Stimulated activated CD4-positive, alpha-beta T cell treated with anti-CD3 and anti-CD28 coated beads, Interleukin-2, amount 100 ng/mL, for 4 hours (primary cell): ENCODE data around the gene ATXN2L.
"Not testable (repeated sequence)": the region's sequence is repeated elsewhere in the genome, so short reads cannot be mapped to it uniquely, and the experiment has no call there.

Experiments
- DNase-seq: peaks from one replicate; pipeline ENCODE4 v3.0.0-alpha.2; 2020; ENCODE audit warnings: low read depth

The ATXN2L gene

GRCh38 chr16:28867241-28867640, 44.4 kb downstream of the ATXN2L start:
- no peak for DNase-seq

DNA sequence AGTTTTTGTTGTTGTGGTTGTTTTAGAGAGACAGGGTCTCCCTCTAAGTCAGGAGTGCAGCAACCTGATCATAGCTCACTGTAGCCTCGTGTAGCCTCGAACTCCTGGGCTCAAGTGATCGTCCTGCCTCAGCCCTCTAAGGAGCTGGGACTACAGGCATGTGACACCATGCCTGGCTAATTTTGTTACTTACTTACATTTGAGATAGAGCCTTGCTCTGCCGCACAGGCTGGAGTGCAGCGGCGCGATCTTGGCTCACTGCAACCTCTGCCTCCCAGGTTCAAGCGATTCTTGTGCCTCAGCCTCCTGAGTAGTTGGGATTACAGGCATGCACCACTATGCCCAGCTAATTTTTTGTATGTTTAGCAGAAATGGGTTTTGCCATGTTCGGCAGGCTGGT, 44.8 kb downstream of the ATXN2L start:
- not testable (repeated sequence) for DNase-seq

DNA sequence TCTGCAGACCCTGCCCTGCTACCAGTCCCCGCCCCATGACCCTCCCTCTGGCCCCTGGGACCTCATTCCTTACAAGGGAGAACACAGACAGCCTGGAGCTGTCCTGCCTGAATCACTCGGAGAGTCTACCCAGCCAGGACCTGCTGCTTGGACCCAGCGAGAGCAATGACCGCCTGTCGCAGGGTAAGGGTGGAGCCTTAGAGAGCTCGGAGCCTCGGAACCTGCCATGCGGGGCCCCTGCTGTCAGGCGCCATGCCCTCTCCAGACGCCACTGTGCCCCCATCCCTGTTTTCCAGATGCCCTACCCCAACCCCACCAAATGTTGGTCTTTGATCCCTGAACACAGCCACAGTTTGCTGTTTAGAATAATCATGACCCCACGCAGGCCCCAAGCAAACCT, 46.4 kb downstream of the ATXN2L start:
- no peak for DNase-seq

DNA sequence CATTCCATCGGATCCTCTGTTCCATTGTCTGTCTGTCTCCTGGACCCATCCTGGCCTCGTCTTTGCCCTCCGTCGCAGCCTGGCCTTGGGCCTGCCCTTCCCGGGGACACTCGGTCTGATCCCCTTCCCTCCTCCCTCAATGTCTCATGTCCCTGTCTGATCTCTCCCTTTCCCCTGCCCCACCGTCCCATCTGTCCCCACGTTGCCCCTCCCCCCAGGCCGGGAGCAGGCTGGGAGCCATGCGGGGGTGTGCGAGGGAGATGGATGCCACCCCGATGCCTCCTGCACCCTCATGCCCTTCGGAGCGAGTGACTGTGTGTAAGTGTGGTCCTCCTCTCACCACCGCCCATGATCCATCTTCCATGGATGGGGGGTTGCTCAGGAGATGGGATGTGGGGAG, 50.2 kb downstream of the ATXN2L start:
- no peak for DNase-seq

DNA sequence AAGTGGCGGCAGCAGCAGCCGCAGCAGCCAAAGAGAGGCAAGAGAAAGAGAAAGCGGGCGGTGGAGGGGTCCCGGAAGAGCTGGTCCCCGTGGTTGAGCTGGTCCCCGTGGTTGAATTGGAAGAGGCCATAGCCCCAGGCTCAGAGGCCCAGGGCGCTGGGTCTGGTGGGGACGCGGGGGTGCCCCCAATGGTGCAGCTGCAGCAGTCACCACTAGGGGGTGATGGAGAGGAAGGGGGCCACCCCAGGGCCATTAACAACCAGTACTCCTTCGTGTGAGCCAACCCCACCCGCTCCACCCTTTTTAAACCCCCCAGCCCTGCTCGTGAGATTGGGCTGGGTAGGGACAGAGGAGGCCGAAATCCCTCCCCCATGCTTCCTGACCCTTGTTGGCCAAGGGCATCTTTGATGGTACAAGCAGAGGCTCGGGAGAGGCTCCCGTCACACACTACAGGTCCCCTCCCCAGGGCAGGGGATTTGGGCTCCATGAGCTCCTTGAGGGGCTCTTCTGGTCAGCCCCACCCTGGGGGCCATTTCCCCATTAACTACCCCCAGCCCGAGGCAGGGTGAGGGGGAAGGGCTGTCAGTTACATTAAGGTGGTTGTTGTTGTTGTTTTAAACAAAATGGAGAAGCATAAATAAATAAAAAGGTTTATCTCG, 50.9 kb downstream of the ATXN2L start:
- DNase-seq = peak; percentile 24

DNA sequence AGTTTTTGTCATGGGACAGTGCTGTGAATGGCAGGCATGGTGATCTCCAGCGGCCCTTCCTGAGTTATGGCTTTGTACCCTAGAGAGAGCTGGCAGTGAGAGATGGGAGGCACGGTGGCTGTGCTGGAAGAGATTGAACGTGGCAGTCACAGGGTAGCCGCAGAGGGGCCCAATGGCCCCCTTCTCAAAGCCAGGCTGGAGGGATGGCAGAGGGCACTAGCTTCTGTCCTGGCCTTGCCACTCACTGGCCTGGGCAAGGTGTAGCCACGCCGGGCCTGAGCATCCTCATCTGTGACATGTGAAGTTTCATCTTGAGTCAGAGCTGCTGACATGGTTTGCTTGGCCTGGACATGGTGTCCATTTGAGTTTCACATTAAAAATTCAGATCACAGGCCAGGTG, 51.6 kb downstream of the ATXN2L start:
- no peak for DNase-seq

DNA sequence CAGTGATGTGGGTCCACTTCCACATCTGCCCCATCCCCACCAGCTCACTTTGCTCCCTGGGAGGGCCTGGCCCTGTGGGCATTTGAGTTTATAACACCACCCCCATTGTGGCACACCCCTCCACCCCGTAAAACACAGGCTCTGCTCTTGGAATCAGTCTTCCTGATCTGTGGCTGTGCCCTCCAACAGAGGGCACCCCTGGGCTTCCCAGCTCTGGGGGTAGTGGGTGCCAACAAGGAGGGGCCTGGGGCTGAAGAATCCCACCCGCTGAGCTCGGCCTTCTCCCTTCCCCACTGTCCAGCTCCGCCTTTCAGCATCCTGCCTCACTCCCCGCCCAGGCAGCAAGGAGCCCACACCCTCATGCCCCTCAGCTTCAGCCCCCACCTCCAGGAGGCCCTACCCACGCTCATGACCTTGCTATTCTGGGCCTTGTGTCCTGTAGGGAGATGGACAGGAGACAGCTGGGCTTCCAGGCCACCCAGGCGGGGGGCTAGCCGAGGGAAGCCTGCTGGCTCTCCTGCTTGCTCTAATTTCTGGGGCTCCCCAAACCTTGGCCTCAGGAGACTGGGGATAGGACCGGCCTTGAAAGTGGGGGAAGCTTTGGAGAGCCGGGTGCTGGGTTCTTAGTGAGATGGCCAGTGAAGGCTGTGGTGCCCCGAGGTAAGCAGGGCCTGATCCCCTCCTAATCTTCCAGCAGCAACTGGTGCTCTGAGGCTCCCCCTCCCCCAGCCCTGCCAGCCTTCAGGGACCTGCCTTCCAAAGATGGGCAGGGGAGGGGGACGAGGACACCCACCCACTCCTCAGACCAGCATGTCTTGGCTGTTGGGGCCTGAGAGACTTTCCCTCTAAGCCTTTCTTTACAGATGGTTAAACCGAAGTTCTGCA, 52.6 kb downstream of the ATXN2L start:
- no peak for DNase-seq

- DNase-seq = no peak
Observed at GRCh38 chr16:28876019-28876659, 53.3 kb downstream of the ATXN2L start.

DNA sequence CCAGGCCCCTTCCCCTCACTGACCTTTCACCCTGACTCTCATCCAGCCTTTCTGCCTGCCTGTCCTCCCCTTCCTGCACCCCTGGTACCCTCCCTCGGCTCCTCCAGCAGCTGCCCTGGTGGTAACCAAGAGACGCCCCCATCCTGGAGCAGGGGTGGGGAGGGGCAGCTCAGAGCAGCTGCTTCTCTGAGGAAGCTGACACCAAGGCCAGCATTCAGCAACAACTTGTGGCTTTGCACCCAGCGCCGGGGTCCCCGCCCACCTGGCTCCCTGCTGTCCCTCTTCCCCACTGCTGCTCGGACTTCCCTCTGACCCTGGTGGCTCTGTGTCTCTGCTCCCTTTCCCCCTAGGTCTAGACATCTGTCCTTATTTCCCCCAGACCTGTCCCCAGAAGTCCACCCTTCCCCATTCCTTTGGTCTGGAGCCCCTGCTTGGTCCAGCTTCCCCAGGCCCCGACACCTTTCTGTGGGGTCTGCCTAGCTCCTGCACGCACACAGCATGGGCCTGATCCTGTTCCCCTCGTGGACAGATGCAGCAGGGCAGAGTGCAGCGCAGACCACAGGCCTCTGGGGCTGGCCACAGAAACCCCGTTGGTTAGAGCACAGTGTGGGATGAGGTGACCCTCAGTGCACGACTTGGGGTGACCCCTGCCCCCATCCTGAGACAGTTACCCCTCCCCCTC, 54.3 kb downstream of the ATXN2L start:
- DNase-seq = no peak

- DNase-seq = no peak
Observed at GRCh38 chr16:28877655-28878000, 54.8 kb downstream of the ATXN2L start.

DNA sequence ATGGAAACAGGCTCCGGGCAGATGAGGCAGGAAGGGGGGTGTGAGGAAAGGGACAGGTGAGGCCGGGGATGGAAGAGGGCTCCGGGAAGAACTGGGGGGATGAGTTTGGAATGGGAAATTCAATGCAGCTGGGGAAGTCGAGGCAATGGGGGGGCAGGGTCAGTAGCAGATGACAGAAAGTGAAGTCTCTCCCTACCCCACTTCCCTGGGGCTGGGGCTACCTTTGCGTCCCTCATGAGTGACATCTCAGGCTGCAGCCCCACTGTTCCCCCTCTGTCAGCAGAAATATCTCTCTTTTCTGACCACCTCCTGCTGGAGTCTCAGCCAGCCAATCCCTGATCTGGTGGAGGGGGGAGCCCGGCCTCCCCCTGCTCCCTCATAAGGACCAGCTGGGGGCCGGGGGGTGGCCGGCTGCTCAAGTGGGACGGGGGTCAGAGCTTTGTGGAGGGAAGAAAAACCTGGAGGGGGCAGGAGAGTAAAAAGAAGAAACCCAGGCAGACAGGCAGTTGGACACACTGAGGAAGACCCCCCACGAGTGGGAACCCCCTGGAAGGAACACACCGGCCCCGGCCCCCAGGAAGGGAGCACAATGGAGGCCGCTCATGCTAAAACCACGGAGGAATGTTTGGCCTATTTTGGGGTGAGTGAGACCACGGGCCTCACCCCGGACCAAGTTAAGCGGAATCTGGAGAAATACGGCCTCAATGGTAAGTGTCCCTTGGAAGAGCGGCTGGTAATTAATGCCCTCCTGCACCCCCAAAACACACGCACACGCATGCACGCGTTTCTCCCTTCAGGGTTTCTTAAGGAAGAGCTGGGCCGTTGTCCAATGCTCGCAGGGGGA, 55.5 kb downstream of the ATXN2L start, which contains the start of gene ATP2A1:
ATP2A1 (plus strand) TSS at position 406 of the 844 bp plus-strand sequence; CDS start at position 590, 184 bp downstream.
- no peak for DNase-seq

DNA sequence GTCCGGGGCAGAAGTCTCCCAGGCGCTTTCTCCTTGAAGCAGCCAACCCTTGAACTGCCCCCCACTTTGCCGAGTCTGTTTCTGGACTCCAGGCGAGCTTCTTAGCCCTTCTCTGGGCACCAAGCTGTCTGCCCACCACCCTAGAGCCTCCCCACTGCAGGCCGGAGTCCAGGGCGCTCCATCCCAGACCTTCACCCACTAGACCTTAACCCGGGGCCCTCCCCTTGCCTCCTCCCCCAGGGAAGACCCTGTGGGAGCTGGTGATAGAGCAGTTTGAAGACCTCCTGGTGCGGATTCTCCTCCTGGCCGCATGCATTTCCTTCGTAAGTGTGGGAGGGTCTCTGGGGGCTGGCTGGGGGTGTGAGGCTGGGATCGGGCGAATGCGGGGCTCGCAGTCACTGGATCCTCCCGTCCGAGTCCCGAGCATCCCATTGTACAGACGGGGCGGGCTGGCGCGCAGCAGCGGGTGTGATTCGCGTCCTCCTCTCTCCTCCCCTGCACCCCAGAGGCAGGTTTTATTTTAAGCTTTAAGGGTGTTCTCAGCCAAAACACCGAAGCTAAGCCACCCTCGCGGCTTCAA, 56.6 kb downstream of the ATXN2L start:
- DNase-seq = no peak

DNA sequence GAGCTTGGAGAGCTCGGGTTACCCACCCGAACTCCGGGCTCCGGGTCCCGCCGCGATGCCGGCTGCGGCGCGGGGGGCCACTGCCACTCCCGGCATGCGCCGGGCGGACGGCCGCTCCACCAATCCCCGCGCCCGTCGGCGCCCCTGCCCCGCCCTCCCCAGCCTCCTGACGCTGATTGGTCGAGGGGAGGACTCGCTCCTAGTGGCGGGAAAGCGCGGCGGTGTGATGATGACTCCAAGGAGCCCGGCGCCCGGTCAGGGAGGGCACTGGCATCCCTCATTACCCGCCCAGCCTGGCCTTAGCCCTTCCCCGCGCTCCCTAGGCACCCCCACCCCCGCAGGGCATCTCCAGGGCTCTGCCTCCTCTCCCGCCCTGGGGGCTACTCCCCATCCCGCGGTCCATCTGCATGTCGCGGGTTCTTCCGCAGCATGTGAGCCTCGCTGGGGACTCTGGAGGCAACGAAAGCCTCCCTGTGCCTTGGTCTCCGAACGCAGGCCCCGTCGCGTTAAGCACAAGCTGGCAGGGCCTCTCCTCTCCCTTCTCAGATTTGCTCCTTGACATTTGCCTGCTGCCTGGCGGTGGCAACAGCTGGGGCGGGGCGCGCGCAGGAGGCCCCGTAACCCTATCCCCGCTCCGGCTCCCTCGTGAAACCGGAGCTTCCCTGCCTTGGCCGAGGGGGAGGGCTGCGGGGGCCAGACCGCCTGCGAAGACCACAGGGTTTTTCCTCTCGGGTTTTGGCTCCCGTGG, 57.2 kb downstream of the ATXN2L start:
- DNase-seq = peak; percentile 85

DNA sequence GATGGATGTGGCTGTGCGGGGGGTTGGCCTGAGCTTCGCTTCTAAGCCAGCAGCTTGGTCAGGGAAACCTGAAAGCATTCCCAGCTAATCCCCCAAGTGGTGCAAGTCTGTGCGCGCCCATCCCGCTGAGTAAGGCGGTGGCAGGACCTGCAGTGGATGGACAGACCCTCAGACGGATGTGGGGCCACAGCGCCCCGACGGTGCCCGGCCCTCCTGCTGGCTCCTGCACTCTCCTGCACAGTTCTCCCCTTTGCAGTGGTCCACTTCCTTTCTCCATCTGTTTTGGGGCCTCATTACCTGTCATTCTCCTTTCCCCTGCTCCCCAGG, 57.8 kb downstream of the ATXN2L start:
- DNase-seq = no peak

DNA sequence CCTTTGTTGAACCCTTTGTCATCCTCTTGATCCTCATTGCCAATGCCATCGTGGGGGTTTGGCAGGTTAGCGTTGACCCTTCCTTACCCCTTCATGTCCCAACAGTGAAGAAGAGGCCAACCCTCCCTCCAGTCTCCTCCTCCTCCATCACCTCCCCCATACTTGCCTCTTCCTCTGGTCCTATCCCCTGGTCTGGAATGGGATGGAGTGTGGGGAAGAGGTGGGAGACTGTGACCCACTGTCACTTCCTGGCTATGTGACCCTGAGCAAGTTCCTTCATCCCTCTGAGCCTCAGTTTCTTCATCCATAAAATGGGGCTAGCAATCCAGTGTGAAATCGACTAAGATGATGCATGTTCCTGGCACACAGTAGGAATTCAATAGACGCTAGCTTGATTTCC, 58.2 kb downstream of the ATXN2L start:
- DNase-seq = no peak

DNA sequence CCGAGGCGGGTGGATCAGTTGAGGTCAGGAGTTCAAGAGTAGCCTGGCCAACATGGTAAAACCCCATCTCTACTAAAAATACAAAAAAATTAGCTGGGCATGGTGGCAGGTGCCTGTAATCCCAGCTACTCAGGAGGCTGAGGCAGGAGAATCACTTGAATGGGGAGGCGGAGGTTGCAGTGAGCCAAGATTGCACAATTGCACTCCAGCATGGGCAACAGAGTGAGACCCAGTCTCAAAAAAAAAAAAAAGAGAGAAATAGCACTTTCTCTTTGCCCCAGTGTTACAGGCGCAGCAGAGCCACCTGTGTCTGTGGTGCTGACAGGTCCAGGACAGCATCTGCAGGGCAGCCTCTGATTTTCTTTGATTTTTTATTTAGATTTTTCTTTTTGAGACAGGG, 58.8 kb downstream of the ATXN2L start:
- DNase-seq = not testable (repeated sequence)

GRCh38 chr16:28882551-28883160, 59.9 kb downstream of the ATXN2L start:
- DNase-seq = no peak

GRCh38 chr16:28883221-28883996, 60.6 kb downstream of the ATXN2L start:
- DNase-seq = no peak

DNA sequence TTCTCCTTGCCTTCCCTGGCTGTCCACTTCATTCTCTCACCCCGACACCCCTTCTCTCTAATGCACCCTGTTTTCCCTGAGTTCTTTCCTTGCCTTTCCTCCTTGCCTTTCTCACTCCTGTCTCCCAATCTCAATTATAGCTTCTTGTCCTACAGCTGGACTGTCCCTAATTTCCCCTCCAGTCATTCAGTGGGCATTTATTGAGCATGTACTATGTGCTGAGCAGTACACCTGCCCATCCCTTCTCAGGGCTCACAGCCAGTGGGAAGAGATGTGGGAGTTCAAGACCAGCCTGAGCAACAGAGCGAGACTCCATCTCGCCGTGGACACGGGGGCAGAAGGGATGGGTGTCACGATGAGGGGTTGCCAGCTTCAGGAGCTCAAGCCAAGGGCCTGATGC, 61.2 kb downstream of the ATXN2L start:
- no peak for DNase-seq
